K562 (cell line): ENCODE data around the gene PPM1H. TPM values are rescaled to one million over a fixed set of nuclear protein-coding genes. Genes with fewer than 3 reads are reported as not detected.

Source experiments
- ATAC-seq: fragments of 200-7000 bp; cut with Tn5 transposase; 3 replicates; pipeline ENCODE4 v1.9.1; 2020; ENCODE audit warnings: moderate library complexity
- BruUV-seq: library from RNA; stranded (reverse); fragments of 400-500 nt; replicated peaks from 2 replicates; lab custom pipeline; 2021; lab: Mats Ljungman, UMichigan
- CTCF ChIA-PET: fragments of 300-600 bp; formaldehyde crosslinking; extraction: SDS; loops from one replicate; lab custom pipeline; 2021; ENCODE audit warnings: low intra/inter-chr PET ratio; lab: Yijun Ruan, JAX
- POLR2A ChIA-PET: fragments of 300-600, 350-650 bp; sonication (Branson Sonifier 250); formaldehyde crosslinking; extraction: SDS; loops from one replicate; lab custom pipeline; 2021; ENCODE audit warnings: antibody characterized with exemption, inconsistent platforms; lab: Yijun Ruan, JAX
- DNase-seq, 4 experiments: peaks; one replicate each; pipeline versions ENCODE4 v3.0.0 to v3.0.0-alpha.2; 2011 to 2018; ENCODE audit warnings: low spot score in 3 of 4, mixed read lengths in 3 of 4; ENCODE audit errors: extremely low read depth in 1 of 4
- FAIRE-seq: peaks from 2 replicates; lab custom pipeline; 2011; peaks lifted over from hg19 to GRCh38; lab: Jason Lieb, UNC
- H2AFZ ChIP-seq: 2 replicates; pipeline ENCODE4 v1.6.0; 2011; ENCODE audit warnings: low read depth, low read length, control low read depth, inconsistent platforms
- H3K27ac ChIP-seq: fragments of 200-600 bp; 3 replicates; pipeline ENCODE4 v1.8.0; 2011; ENCODE audit warnings: low read depth, mild to moderate bottlenecking, control low read depth, inconsistent platforms, low read length, moderate library complexity, mixed read lengths; ENCODE audit errors: extremely low read depth
- H3K27me3 ChIP-seq, 2 experiments: fragments of 300-600 bp in 1 of 2; 2 replicates in 1 of 2; 3 replicates in 1 of 2; pipeline versions ENCODE4 v1.6.0 to v1.8.0; 2011; ENCODE audit warnings: inconsistent platforms in 2 of 2, low read length in 2 of 2, mild to moderate bottlenecking in 1 of 2, mixed read lengths in 1 of 2, moderate library complexity in 1 of 2; ENCODE audit not compliant: control insufficient read depth in 2 of 2, insufficient read depth in 2 of 2
- H3K36me3 ChIP-seq: fragments of 300-600 bp; 3 replicates; pipeline ENCODE4 v1.8.0; 2011; ENCODE audit warnings: mild to moderate bottlenecking, low read length, inconsistent platforms; ENCODE audit not compliant: control insufficient read depth, insufficient read depth
- H3K4me1 ChIP-seq, 2 experiments: fragments of 200-600 bp in 1 of 2; replicated peaks in 1 of 2; 2 replicates in 1 of 2; 3 replicates in 1 of 2; pipeline versions ENCODE4 v1.5.1 to v1.8.0; 2011; ENCODE audit warnings: inconsistent platforms in 2 of 2, low read length in 2 of 2, mild to moderate bottlenecking in 1 of 2, mixed read lengths in 1 of 2, moderate library complexity in 1 of 2; ENCODE audit not compliant: control insufficient read depth in 2 of 2, insufficient read depth in 2 of 2
- H3K4me2 ChIP-seq: 2 replicates; pipeline ENCODE4 v1.6.1; 2011; ENCODE audit warnings: low read length, control low read depth, inconsistent platforms, mixed read lengths; ENCODE audit not compliant: insufficient read depth
- H3K4me3 ChIP-seq: fragments of 200-600 bp; sonication (generic), shearing (Covaris generic); 2 replicates; pipeline ENCODE4 v1.5.1; 2016; ENCODE audit warnings: control low read depth, inconsistent platforms
- H3K79me2 ChIP-seq: fragments of 200-600 bp; 3 replicates; pipeline ENCODE4 v1.8.0; 2011; ENCODE audit warnings: low read length, inconsistent platforms; ENCODE audit not compliant: control insufficient read depth, insufficient read depth
- H3K9ac ChIP-seq, 2 experiments: 2 replicates each; pipeline versions ENCODE4 v1.6.0 to v1.6.1; 2011; ENCODE audit warnings: low read depth in 2 of 2, low read length in 2 of 2, control low read depth in 1 of 2, inconsistent platforms in 1 of 2, mild to moderate bottlenecking in 1 of 2, mixed read lengths in 1 of 2; ENCODE audit not compliant: insufficient read depth in 1 of 2
- H3K9me1 ChIP-seq: one replicate; pipeline ENCODE4 v1.6.0; 2011; ENCODE audit warnings: inconsistent platforms, mild to moderate bottlenecking, low read length, moderate library complexity; ENCODE audit not compliant: control insufficient read depth, insufficient read depth
- H3K9me3 ChIP-seq: replicated peaks from 2 replicates; pipeline ENCODE4 v1.5.1; 2011; ENCODE audit warnings: low read depth, low read length, inconsistent platforms; ENCODE audit not compliant: control insufficient read depth, insufficient read depth
- H4K20me1 ChIP-seq: replicated peaks from 2 replicates; pipeline ENCODE4 v1.6.1; 2011; ENCODE audit warnings: low read length, inconsistent platforms, mixed read lengths; ENCODE audit not compliant: control insufficient read depth, insufficient read depth
- GATA2 ChIP-seq: sonication (generic); formaldehyde crosslinking; IDR thresholded peaks from 2 replicates; pipeline ENCODE4 v1.4.0; 2020; ENCODE audit warnings: mild to moderate bottlenecking, missing genetic modification reagents
- HNRNPK ChIP-seq: fragments of 200-400 bp; formaldehyde crosslinking; IDR thresholded peaks from one replicate; pipeline ENCODE4 v1.6.1; 2018; ENCODE audit warnings: mild to moderate bottlenecking, low read depth, low read length; ENCODE audit not compliant: poor library complexity, severe bottlenecking
- MLLT1 ChIP-seq, 2 experiments: fragments of 450-650 bp; IDR thresholded peaks; 2 replicates each; pipeline ENCODE4 v1.6.1; 2016
- POLR2B ChIP-seq: fragments of 450-650 bp; IDR thresholded peaks from 2 replicates; pipeline ENCODE4 v1.6.1; 2018; ENCODE audit warnings: low read depth; ENCODE audit not compliant: partially characterized antibody
- RBM17 ChIP-seq: fragments of 200-400 bp; formaldehyde crosslinking; IDR thresholded peaks from 2 replicates; pipeline ENCODE4 v1.6.1; 2017; ENCODE audit warnings: low read depth, mild to moderate bottlenecking, low read length, borderline replicate concordance
- RNF219 ChIP-seq: fragments of 250-450 bp; sonication (Bioruptor Pico); IDR thresholded peaks from 2 replicates; pipeline ENCODE4 v1.5.0; 2022; ENCODE audit warnings: mild to moderate bottlenecking
- SMAD3 ChIP-seq: fragments of 450-650 bp; formaldehyde crosslinking; conservative IDR thresholded peaks from 2 replicates; pipeline ENCODE4 v1.4.0; 2020; ENCODE audit warnings: mild to moderate bottlenecking
- STAT6 ChIP-seq: sonication (generic); formaldehyde crosslinking; IDR thresholded peaks from 2 replicates; pipeline ENCODE4 v1.8.1; 2023; ENCODE audit warnings: mild to moderate bottlenecking, missing genetic modification reagents
- TARDBP ChIP-seq: fragments of 450-650 bp; IDR thresholded peaks from 2 replicates; pipeline ENCODE4 v1.6.1; 2016
- TSHZ1 ChIP-seq: fragments of 250-450 bp; sonication (Bioruptor Pico); IDR thresholded peaks from 2 replicates; pipeline ENCODE4 v1.4.0; 2020; ENCODE audit warnings: mild to moderate bottlenecking, moderate library complexity
- ZNF133 ChIP-seq: fragments of 250-450 bp; sonication (Bioruptor Pico); IDR thresholded peaks from 2 replicates; pipeline ENCODE4 v1.4.0; 2020; ENCODE audit warnings: mild to moderate bottlenecking
- ZNF239 ChIP-seq: fragments of 250-450 bp; sonication (Bioruptor Pico); IDR thresholded peaks from 2 replicates; pipeline ENCODE4 v1.4.0; 2020; ENCODE audit warnings: mild to moderate bottlenecking
- WGBS: fragments of 100-300 bp; shearing (Covaris generic); methylation state at CpG from one replicate; pipeline ENCODE4 v1.1.6; 2016; ENCODE audit warnings: low coverage, mixed read lengths; ENCODE audit not compliant: insufficient coverage; ENCODE audit errors: missing lambda C conversion rate; 5-methylcytosine and 5-hydroxymethylcytosine counted together
- in situ Hi-C: fragments of 300-500 bp; cut with MboI; formaldehyde crosslinking; loops from 4 replicates; pipeline ENCODE4 v1.15.0; 2018; ENCODE audit warnings: inconsistent platforms, mixed read lengths
- intact Hi-C: fragments of 100-400 bp; cut with micrococcal nuclease; formaldehyde crosslinking; loops from 2 replicates; pipeline ENCODE4 v1.14.2; 2022
- polyA plus RNA-seq, 8 experiments: library from polyadenylated mRNA; depleted of rRNA in 4 of 8; stranded (reverse) in 5 of 8; unstranded in 3 of 8; fragments of >200 nt; fragmentation: Nextera tagmentation in 2 of 8; fragmentation: Illumina TruSeq in 1 of 8; extraction: Ambion mirVana in 2 of 8; extraction: Trizol in 1 of 8; gene quantifications; 2 replicates each; pipeline versions ENCODE4 v1.2.1 to v1.2.3, GENCODE V29; 2011 to 2014; ENCODE audit warnings: inconsistent platforms in 1 of 8, missing spikeins in 1 of 8
- total RNA-seq, 7 experiments: library from RNA; depleted of rRNA in 6 of 7; stranded (reverse); fragments of >200 nt in 6 of 7; fragmentation: Illumina TruSeq in 2 of 7; extraction: Trizol in 2 of 7; gene quantifications; 2 replicates each; pipeline versions ENCODE4 v1.2.1 to v1.2.3, GENCODE V29; 2011 to 2021; ENCODE audit warnings: low replicate concordance in 1 of 7

PPM1H gene
- total and polyA plus RNA-seq, 9 of the 15 experiments (the other 6 are each of a cell fraction or from before 2014, with no cell fraction given) = 5.3 to 29.3 (median 11.3) TPM

- TF ChIP-seq ZNF239 (CRISPR knock-in tag) (no peak), RNF219 (CRISPR knock-in tag) (no peak), STAT6 (CRISPR knock-in tag) (no peak), SMAD3 (no peak)
- TF ChIP-seq, all 486 proteins: peak for 0
Measured at GRCh38 chr12:62832027-62832426, 102.9 kb downstream of the PPM1H start (continued).

- Histone ChIP-seq H3K36me3 (peaks cover 12% of the 10 kb centered on the region; the same call in 1 of the 3 replicates), H3K4me3 (no peak overlapping the region), H3K4me1 (peaks cover 0 to under 1% of the 10 kb centered on the region in 2 experiments; a peak in 3 of 5 replicates), H3K79me2 (no peaks in the 10 kb centered on the region; the same call in 2 of the 3 replicates), H4K20me1 (no peaks in the 10 kb centered on the region), H3K4me2 (no peak overlapping the region), H3K9me1 (no peaks in the 10 kb centered on the region), H3K27ac (no peak overlapping the region), H3K9me3 (no peaks in the 10 kb centered on the region), H3K27me3 (no peaks in the 10 kb centered on the region), H3K9ac (no peak overlapping the region), H2AFZ (no peak overlapping the region)
- no peak for ATAC-seq
- POLR2A ChIA-PET = interaction anchor here (0.7 to 1.5 kb wide), 2 partner anchors 14 to 132 kb away, joined by 3 read pairs; no protein-coding TSS in a partner anchor
- intact Hi-C loops (no loop called here), in situ Hi-C loops (no loop called here)
- WGBS = 49% methylated on average over 2 of the region's 2 CpGs
- BruUV-seq = no TSS peak
- FAIRE-seq = no peak
- CTCF ChIA-PET = no interaction called here
- DNase-seq = no peak
- TF ChIP-seq HNRNPK (no peak), POLR2B (no peak), GATA2 (CRISPR knock-in tag) (no peak), TSHZ1 (CRISPR knock-in tag) (no peak), MLLT1 (IDR thresholded peaks at IDR 0.05) (no peak), ZNF133 (CRISPR knock-in tag) (no peak), RBM17 (no peak), TARDBP (no peak)
Measured at GRCh38 chr12:62827855-62828254, 107.1 kb downstream of the PPM1H start.
